ENCODE measurements around the gene TFRC.
"Not testable (repeated sequence)": the region's sequence is repeated elsewhere in the genome, so short reads cannot be mapped to it uniquely, and the experiment has no call there.

TFRC gene

DNA sequence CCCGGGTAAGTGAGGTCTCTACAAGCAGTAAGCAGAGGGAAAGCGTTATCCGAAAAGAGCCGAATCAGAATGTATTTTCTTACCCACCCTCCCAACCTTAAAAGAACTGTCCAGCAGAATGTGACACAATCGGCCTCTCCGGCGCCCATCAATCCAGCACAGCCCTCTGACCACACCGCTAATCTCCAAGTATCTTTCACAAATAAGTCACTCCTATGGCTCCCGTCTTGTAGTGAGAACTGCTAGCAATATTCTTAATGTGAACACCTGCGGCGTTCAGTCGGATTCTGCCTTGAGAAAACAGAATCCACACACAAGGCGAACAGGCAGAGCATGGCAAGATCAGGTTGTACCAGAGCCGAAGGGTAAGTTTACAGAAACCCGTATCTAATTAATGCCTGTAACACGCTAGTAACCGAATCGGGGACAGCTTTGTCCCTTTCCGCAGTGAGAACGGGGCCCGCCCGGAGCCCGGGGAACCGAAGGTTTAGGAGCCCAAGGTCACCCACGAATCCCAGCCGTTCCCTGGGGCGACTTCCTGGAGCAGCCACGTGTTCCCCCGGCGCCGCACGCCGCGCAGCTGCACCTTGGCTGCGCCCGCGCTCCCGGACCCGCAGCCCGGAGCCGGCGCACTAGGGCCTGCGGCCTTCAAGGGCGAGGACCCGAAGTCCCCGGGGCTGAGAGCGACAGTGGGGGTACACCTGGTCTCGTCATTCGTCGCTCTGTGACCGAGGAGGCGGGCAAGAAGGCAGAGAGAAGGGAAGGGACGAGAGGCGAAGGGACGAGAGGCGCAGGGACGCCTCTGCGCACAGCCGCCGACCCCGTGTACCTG, 672 bp downstream of the TFRC start:
- DNase-seq, result peak; percentile 62

DNA sequence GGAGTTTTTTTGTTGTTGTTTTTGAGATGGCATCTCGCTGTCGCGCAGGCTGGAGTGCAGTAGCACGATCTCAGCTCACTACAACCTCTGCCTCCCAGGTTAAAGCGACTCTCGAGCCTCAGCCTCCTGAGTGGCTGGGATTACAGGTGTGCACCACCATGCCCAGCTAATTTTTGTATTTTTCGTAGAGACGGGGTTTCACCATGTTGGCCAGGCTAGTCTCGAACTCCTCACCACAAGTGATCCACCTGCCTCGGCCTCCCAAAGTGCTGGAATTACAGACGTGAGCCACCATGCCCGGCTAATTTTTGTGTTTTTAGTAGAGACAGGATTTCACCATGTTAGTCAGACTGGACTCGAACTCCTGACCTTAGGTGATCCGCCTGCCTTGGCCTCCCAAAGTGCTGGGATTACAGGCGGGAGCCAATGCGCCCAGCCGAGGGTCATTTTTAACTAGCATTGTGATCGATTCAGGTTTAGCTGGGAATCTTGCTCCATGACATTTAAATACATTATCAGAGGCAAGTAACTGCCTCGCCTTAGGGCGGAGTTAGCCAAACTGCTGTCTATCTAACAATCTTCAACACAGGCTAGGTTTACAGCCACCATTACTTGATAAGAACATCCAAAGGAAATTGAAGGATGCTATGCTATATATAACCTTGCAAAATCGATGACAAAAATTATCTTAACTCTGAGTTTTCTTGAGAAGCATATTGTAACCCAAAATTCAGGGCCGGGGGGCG, 1.6 kb downstream of the TFRC start:
- DNase-seq, result not testable (repeated sequence)

DNA sequence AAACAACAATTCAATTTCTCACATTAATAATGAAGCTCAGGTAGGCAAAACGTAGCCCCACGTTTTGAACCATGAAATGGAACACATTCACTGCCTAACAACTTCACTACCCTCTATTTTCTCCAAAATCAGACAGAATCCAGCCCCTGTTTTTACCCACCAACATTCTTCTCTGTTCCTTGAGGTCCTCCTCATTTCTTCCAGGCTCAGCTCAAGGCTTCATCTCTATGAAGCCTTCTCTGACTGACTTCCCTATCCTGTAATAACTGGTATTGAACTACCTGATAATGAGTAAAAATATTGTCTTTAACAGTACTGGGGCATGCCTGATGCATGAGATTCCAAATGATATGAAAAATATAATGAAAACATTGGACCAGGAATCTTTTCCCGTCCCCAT, 2.2 kb downstream of the TFRC start:
- DNase-seq, result no peak

DNA sequence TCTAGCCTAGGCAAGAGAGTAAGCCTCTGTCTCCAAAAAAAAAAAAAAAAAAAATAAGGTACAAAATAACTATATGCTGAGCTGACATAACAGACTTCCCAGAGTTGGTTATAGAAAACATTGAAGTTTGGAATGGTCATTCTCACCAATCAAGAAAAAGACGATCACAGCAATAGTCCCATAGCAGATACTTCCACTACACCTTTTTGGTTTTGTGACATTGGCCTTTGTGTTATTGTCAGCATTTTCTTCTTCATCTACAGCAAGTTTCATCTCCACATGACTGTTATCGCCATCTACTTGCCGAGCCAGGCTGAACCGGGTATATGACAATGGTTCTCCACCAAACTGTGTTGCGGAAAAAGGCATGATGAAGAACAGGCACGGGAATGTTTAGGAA, 6.9 kb downstream of the TFRC start:
- no peak for DNase-seq

DNA sequence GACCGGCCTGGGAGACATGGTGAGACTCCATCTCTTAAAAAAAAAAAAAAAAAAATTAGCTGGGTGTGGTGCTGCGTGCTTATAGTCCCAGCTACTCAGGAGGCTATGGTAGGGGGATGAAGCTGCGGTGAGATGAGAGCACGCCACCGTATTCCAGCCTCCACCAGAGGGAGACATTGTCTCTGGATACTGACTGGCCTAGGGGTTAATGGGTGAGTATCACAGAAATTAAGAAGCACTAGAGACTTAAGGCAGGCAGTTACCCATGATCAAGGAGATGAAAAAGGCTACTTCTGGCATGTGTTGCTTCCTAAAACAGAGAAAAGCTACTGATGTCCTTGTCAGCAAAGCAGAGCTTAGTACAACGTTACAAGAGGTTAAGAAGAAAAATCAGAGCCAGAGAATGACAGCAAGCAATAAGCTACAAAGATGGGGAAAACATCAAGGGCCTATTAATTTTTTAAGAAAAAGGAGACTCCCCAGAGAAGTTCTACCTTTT, 8.6 kb downstream of the TFRC start:
- DNase-seq, result peak; percentile 51

DNA sequence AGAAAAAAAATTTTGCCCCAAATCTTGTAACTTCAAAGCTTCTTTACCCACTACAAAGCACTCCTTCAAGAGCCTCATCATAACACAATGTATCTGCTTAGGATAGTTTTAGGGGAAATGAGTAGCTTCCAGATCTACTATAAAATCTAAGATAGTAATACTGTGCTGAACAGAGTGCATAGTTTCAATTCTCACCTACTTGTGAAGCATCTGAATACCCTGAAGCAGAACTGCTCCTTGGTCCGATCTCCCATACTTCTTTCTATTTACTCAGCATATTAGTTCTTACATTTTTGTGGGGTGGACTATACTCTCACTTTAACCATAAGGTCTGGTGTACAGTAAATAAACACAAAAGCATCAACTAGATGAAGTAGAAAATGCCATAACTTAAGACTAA, 9.6 kb downstream of the TFRC start:
- DNase-seq, result no peak

DNA sequence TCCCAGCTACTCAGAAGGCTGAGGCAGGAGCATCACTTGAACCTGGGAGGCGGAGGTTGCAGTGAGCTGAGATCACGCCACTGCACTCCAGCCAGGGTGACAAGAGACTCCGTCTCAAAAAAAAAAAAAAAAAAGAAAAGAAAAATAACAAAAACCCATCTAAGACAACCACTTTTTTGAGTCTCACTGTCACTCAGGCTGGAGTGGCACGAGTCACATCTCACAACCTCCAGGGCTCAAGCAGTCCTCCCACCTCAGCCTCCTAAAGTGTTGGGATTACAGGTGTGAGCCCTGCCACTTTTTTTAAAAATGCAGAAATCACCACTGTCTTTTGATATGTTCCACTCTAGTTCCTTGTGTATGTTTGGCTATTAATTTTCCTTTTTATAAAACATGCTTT, 13.1 kb downstream of the TFRC start:
- DNase-seq, result not testable (repeated sequence)

DNA sequence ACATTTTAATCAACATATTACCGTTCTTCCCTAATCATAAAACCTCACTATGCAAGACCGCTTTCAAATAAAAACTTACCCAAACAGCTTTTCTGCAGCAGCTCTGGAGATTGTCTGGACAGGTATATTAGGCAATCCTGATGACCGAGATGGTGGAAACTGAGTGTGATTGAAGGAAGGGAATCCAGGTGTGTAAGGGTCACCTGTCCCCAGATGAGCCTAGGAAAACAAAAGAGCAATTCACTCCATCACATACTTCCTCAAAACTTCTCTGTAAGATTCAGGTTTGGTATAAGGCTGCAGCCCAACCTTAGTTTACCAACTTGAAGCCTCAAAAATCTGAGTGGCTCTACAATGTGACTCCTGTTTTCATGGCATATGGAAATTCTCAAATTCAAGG, 14.5 kb downstream of the TFRC start:
- no peak for DNase-seq

DNA sequence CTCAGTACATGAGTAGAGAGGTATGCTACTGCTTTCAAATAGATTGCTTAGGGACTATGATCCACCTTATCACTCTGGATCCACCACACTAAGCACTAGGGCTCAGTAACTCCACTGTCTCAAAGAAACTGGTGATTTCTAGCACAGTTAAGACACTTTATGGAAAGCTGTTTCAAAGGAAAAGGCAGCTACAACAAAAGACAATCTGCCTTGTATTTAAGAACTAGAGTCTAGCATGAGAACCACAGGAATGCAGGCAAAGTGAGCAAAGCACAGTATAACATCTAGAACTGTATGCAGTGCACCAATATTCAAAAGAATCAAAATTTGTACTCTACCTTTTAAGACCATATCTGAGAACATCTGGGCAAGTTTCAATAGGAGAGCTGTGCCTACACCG, 17.9 kb downstream of the TFRC start:
- no peak for DNase-seq

DNA sequence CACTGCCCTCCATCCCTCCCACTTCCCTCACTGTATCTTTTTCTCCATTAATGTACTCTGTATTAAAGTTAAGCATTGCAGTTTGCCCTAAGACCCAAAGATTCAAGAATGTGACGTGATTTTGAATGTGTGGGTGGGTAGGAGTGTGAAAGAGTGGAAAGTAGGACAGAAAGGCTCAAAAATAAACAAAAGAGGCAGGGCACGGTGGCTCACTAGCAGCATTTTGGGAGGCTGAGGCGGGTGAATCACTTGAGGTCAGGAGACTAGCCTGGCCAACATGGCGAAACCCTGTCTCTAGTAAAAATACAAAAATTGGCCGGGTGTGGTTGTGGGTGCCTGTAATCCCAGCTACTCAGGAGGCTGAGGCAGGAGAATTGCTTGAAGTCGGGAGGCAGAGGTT, 18.4 kb downstream of the TFRC start:
- DNase-seq, result no peak

DNA sequence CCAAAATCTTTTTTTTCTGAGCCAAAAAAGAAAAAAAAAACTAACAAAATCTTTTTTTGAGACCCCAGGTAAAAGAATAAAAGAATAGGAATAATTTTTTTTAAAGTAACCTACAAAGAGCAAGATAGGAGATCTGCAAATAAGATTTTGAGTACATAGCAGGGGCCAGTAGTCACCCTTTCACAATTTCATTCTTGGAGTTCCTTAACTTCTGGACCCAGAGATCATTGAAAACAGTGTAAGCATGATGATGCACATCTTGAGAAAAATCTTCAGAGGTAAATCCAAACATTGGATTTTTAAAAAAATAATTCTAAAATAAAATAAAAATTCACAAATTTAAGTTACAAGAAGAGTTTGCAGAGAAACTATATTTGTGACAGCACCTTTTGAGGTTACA, 18.8 kb downstream of the TFRC start:
- no peak for DNase-seq

DNA sequence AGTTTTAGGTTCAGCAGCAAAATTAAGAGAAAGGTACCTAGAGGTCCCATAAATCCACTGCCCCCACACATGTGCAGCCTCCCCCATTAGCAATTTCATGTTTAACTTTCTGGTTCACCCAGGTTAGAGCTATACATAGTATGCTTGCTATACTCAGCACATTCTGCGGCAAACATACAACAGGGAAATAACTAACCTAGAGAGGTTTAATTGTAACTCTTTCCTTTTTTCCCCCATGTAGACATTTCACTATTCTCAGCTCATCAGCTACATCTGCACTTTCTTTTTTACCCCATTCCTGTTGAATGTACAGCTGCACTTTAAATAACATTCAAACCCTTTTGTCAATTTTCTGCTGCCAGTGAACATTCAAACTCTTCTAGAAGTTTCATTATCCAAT, 21.1 kb downstream of the TFRC start:
- DNase-seq, result no peak

DNA sequence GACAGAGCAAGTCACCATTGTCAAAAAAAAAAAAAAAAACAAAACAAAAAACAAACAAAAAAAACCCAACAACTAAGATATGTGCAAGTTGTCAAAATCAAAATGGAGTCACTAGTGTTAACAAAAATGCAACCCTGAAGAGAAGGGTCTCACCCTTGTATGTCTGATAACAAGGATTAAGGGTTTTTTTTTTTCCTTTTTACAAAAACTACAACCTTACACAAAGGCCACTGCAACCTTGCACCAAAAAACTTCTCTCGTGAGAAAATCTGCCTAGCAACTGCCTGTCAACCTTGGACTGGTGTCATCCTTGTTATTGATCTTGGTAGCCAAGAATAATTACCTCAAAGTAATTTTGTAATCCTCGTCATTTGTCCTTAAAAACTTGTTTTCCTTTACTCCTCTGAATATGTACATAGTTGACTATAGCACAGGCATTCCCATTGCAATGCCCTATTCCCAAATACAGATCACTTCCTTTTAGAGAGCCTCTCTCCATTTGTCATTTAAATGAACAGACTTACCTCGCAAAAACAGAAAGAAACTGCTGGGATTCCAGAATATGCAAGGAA, 24.0 kb downstream of the TFRC start:
- DNase-seq, result no peak

DNA sequence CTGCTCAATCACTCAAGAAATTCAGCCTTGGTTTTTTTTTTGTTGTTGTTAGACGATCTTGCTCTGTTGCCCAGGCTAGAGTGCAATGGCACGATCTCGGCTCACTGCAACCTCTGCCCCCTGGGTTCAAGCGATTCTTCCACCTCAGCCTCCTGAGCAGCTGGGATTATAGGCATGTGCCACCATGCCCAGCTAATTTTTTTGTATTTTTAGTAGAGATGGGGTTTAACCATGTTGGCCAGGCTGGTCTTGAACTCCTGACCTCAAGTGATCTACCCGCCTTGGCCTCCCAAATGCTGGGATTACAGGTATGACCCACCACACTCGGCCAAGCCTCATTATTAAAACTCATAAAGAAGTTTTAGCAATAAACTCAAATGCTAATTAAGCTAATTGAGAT, 25.5 kb downstream of the TFRC start:
- DNase-seq, result not testable (repeated sequence)

DNA sequence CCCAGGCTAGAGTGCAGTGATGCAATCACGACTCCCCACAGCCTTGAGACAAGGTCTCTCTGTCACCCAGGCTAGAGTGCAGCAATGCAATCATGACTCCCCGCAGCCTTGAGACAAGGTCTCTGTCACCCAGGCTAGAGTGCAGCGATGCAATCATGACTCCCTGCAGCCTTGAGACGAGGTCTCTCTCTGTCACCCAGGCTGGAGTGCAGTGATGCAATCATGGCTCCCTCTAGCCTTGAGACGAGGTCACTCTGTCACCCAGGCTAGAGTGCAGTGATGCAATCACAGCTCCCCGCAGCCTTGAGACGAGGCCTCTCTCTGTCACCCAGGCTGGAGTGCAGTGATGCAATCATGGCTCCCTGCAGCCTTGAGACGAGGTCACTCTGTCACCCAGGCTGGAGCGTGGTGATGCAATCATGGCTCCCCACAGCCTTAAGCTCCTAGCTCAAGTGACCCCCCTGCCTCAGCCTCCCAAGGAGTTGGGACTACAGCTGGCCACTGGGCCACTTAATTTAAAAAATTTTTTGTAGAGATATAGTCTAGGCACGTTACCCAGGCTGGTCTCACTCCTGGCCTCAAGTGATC, 26.1 kb downstream of the TFRC start:
- DNase-seq, result no peak

DNA sequence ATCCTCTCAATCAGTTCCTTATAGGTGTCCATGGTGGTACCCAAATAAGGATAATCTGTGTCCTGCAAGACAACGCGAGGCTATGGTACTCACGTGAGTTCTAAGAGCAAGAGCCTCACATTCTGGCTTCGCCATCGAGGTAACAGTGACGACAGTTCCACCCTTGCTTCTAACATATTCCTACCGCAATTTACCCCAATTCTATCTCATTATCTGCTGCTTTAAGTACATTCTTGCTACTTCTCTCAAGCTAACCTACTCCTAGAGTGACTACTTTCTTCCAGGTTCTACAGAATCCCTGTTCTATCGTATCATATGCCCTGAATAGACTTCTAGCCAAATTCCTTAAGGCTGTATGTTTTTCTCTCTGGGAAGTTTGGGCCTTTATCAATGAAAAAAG, 26.6 kb downstream of the TFRC start:
- no peak for DNase-seq

DNA sequence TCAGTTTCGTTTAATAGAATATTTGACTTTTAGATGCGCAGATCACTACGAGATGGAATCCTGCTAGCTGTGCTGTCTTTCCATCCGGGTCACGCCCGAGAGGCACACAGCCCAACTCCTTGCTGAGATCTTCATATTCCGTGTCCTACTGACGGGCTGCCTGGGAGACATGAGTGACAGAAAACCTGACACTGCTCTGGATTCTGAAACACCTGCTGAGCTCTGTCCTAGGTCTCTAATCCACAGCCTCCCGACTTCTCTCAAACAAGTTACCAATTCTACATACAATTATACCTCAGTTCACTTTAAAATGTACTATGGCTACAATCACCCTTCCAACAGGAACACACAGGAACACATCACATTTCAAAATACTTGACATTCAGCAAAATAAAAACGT, 27.2 kb downstream of the TFRC start:
- DNase-seq, result no peak

DNA sequence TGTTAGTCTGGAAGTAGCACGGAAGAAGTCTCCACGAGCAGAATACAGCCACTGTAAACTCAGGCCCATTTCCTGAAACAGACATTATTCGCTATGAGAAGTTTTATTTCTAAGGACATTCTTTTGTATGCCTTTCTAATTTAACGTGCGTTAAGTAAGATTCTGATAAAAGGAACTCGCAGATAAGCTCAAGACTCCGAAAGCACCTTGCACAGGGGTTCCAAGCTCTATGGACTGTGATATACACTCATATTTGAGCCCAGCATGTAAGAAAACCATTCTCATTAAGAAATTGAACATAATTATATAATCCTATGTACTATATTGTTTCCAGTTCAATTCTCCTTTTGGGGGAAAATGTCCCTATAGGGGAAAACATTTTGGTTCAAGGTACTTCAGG, 28.4 kb downstream of the TFRC start:
- no peak for DNase-seq

DNA sequence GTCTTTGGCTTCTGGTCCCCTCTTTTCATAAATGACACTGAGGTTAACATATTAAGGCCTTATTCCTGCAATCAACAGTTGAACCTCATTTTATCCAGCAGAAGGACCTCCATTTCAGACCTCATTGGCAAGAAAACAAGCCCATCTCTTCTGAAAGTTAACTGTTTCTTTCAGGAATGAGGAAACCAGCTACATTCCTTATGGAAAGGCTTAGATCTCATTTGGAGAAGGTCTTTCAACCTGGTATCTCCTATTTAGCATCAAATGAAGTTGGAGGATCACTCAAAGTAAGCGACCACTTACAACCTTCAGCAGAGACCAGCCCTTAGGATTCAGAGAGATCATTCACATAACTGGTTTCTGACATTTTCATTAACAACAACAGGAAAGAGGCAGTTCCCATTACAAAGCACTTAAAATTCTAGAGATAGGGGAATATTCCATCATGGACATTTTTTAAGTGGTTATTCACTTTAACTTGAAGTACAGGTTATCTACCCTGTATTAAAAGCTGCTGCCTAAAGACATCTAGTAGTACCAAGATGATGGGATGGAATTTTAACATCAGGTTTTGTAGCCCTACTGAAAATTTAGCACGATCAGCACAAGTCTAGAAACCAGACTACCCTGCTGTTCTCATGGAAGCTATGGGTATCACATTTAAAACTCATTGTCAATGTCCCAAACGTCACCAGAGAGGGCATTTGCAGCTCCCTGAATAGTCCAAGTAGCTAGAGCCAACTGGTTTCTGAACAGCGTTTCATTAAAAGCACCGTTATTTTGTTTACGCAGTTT, 30.4 kb downstream of the TFRC start:
- DNase-seq, result no peak

DNA sequence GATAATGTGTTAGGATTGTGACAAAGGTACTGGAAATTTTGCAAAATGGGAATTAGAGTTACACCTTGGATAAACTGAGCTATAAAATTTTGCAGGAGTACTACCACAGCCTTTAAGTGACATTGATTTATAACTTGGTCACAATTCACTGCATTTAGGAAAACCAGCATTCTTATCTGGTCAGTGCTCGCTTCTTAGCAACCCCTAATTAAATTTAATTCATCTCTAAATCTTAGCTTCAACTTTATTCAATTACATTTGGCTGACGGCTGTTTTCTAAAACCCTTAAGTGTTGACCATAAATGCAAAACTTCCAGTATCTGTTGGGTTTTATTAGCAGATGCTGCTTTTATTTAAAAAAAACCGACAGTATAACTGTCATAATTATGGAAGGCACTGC, 31.3 kb downstream of the TFRC start:
- DNase-seq, result no peak

DNA sequence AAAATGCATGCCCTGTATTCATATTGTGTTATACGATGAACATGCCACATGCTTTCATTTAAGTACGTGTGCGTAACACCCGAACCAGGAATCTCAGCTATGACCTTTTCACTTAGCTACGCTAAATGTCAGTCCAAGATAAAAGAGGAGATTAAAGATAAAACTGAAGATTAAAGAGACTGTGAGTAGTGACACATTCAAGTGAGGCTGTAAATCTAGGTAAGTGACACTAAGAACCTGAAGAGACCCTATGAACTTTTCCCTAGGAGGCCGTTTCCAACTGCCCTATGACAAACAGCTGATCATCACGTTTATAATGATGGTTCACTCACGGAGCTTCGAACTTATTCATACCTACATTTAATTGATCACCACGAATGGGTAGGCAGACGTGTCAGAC, 32.2 kb downstream of the TFRC start:
- DNase-seq, result no peak

DNA sequence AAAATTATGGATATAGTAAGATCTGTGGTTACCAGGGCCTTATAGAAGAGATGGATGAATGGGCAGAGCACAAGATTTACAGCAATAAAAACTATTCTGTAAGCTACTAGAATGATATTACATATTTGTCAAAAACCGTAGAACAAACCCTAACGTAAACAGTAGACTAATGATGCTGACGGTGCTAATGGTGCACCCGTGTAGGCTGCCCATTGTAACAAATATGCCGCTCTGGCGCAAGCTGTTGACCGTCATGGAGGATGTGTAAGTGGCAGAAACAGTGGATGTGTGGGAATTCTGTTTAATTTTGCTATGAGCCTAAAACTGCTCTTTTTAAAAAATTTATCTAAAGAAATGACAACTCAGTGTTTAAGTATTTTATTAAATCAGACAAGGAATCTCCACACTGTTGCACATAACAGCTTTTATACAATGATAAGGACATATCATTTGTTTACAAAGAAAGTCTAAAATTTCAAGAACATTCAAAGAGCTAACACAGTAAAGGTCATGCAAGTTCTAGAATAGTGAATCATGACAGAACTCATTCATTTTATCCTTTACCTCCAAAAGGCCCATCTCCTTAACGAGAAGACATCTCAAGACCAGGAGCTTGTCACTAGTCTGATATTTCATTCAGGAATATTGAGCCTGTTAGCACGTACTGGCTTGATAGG, 32.8 kb downstream of the TFRC start:
- DNase-seq, result no peak
